Stimulated activated CD8-positive, alpha-beta memory T cell treated with anti-CD3 and anti-CD28 coated beads, Interleukin-7, amount 100 ng/mL, for 48 hours (primary cell): ENCODE data around the gene CYP26B1.

ENCODE experiments used
- DNase-seq, 2 donors: peaks; one replicate each; pipeline ENCODE4 v3.0.0-alpha.2; 2020; ENCODE audit warnings: low read depth in 1 of 2; ENCODE audit errors: extremely low read depth in 1 of 2

The CYP26B1 gene, protein sequence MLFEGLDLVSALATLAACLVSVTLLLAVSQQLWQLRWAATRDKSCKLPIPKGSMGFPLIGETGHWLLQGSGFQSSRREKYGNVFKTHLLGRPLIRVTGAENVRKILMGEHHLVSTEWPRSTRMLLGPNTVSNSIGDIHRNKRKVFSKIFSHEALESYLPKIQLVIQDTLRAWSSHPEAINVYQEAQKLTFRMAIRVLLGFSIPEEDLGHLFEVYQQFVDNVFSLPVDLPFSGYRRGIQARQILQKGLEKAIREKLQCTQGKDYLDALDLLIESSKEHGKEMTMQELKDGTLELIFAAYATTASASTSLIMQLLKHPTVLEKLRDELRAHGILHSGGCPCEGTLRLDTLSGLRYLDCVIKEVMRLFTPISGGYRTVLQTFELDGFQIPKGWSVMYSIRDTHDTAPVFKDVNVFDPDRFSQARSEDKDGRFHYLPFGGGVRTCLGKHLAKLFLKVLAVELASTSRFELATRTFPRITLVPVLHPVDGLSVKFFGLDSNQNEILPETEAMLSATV

DNA sequence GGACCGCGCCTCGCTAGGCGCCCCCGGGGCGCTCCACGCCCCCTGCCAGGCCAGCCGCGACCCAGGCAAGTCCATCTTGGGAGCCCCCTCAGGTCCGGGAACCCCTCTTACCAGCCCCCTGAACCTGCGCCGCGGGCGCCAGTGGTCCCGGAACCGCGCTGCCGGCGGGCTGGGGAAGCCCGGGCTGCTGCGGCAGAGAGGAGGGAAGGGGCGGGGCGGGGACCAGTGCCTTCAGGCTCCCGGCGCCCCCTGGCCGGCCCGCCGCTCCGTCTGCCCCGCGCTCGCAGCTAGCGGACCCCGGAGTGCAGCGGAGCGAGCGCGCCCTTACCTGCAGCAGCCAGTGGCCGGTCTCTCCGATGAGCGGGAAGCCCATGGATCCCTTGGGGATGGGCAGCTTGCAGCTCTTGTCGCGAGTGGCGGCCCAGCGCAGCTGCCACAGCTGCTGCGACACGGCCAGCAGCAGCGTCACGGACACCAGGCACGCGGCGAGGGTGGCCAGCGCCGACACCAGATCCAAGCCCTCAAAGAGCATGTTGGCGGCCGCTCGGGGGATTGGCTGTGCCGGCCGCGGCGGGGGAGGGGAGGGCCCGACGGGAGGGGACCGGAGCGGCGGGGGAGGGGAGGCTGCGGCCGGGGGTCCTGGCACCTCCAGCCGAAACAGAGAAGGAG is at the start of gene CYP26B1:
Gene CYP26B1 (minus strand): TSS at position 560 of the 669 bp plus-strand sequence. CDS start 28 bp downstream, at position 532.
- no peak for DNase-seq

DNA sequence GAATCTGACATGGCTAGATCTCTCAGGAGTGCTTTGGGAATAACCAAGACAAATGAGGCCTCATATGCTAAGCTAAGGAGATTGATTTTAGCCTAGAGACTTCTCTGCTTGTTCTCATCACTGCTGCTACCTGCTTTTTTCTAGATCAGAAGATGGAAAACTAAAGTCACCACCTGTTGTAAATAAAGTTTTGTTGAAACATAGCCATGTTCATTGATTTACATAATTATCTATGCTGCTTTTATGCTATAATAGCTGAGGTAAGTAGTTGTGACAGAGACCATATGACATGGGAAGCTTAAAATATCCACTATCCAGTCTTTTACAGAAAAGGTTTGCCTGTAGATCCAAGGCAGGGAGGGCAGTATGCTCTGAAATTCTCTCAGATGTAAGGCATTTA is 46.1 kb upstream of the CYP26B1 start:
- DNase-seq, result no peak

DNA sequence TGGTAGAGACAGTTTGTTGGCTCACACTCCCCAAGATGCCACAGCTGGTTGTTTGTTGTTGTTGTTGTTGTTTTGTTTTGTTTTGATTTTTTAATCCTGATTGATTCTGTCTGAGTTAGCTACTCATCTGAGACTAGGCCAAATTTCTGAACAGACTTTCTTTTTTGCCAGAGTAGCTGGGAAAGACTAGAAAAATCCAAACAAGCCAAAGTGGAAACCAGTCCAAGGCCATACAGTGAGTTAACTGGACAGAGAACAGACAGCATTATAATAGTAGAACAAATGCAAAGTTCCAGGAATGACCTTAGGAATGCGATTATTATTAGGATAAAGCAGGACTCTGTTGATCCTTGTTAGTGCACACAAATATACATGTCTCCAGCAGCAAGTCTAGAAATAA is 43.8 kb upstream of the CYP26B1 start:
- no peak for DNase-seq

DNA sequence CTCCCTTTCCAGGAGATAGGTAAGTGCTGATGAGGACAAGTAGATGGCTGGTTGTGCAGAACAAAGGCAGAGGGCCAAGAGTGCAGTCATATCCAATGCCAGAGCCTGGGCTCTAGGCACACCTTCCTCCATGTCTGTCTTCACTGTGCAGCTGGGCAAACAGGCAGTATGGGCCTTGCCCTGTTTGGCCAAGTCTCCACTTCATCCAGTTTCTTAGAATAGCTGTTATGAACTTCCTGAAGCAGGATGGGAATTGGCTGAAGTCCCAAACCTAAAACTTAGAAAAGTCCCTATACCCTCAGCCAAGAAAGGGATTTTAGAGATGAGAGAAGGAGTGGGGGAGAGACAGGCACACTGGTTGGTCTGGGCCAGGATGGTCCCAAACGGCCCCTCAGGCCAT is 37.5 kb upstream of the CYP26B1 start:
- DNase-seq, result no peak

DNA sequence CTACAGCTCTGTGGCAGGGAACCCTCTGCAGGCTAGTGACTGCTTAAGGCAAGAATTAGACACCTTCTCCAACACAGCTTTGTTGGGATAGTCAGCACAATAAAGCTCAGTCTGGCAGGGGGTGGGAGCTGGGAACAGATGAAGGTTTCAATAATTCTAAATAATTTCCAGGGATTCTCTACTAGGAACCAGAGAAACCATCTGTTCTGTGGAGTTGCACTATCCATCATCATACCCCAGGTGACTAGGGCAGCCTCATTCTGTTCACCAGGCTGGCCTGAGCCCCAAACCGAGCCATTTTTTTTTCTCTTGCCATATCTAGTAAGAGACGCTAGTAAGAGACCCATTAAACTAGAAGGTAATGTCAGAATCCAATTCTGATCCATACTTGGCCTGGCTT is 35.8 kb upstream of the CYP26B1 start:
- DNase-seq, result no peak

DNA sequence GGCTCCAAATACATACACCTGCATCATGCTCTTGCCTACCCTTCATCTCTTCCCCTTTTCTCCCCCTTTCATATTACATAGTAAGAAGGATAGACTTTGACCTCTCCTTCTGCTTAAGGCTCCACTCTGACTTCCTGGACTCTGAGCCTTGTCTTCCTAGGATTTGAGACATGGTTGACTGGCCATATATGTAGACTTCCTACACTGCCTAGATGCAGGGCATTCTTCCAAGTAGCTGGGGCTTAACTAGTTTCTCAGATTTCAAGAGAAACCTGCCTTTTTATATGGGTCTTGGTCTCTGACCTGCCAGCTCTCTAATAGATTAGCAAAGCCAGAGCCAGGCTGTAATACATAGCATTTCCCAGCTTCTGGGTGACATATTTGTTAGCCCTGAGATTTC is 35.4 kb upstream of the CYP26B1 start:
- DNase-seq, result no peak

DNA sequence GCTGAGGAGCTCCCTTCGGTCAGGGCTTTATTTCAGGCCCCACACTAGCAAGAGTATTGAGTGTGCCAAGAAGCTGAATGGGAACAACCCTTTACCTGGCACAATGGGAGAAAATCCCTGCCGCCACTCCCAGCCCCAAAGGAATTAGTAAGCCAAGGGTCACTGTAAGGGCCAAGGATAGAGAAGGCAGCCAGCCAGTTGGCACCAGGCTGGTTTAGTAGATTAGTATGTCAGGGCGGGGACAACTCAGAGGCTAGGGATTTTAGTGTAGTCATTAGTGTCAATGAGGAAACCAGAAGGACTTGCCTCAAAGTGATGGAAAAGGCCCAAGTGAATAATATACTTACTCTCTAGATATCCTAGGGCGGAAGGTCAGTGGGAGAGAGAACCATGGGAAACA is 34.9 kb upstream of the CYP26B1 start:
- no peak for DNase-seq

DNA sequence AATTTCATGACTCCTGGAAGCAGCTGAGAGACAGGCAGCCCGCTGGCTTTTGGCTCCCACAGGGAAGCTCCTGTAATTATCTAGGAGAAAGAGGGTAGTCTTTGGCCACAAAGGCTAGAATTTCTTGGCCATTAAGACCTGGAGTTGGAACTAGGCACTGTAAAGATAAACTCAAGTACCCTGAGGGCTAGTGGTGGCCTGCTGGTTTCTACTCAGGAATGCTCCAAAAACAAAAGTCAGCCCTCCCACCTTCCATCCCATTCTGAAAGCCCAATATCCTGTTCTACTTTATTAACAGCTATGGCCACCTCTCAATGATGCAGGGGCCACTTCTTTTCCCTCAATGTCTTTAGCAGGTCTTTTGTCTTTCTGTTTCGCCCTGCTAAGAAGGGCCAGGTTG is 34.0 kb upstream of the CYP26B1 start:
- no peak for DNase-seq

DNA sequence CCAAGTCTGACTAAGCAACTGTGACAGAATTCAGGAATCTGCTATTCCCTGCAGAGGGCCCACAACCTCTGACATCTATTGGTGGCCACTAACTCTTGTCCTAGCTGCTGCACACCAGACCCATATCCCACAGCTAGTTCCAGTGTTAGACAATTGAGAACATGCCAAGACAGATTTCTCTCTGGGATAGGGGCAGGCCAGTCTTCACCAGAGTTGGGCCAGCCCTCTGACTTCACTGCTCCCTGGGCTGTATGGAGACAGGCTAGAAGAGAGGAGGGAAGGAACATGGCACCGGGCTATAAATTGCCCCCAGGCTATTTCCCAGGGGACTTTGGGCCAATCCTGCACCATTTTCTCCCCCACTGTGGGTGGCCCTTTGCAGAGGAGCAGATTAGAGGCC is 32.7 kb upstream of the CYP26B1 start:
- no peak for DNase-seq

DNA sequence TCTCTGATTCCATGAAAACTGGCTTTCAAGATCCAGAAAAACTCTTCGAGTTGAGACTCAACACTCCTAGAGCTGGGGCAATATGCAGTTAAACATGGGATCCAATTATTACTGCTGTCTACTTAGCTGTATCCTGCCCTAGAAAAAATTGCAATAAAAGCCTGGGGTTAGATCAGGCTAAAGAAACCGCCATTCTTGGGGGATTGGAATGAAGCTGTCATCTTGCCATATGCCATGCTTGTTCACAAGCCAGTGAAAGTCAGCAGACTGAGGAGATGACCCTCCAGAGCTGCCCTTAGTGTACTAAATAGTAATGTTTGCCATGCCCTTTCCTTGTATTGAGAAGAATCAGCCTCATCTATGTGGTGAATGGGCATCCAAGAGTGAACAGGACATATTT is 30.9 kb upstream of the CYP26B1 start:
- DNase-seq, result no peak

DNA sequence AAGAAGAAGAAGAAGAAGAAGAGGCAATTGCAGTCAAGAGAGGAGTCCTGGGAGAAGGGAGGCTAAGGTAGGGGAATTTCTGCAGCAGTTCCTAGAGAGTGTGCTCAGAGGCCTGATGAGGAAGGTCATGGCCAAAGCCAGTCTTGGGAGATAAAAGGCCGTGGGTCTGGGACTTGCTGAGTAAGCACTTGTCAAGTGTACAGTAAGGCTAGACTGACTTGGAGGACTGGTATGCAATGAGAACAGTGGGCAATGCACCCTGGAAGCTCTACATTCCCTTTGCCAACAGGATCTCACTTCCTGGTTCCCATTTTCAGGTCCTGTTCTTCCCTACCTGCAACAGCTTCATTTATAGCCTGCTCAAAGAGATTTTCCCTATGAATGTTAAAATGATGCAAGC is 28.6 kb upstream of the CYP26B1 start:
- no peak for DNase-seq

DNA sequence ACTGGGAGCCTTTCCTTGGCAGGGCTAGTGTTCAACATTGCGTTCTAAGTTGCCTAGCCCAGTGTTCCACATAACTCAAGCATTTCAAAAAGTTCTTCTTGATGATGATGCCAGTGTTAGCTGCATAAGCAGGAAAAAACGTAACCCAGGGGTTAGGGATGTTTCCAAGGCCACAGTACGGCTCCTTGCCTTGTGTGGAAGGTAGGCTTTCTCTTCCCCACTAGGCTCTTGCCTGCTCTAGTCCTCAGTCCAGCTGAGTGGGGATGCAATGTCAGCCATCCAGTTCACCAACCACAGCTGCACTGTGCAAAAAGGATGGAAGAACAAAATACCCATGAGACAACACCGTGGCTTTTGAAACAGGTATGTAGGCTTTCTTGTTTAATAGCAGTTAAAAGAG is 28.0 kb upstream of the CYP26B1 start:
- DNase-seq, result no peak

DNA sequence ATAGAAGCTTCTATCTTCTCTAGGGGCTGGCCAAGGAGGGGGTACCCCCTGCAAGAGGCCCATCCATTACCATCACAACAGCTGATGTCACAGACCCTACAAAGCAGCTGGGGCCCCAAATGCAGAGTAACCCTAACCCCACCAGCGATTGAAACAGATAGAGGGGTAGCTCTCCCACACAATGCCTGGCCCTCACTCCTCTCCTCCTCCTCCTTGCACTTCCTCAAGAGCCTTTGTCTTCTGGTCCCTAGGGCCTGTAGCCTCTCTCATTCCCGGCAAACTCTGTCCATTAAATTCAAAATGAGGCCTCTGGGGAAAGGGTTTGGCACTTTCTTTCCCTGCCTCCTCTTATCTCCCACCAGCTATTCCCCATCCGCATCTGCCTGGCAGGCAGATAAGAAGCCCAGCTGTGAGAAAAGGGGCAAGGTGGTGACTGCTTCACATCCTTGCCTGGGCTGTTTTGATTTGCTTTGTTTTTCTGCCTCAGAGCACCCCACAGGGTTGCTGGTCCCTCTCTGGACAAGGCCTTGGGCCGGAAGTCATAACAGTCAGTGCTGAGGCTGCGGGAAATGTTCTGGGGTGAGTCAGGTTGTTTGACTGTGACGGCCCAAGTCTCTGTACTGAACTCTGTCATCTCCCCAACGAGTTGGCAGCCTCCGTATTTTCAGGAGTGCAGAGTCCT is 26.1 kb upstream of the CYP26B1 start:
- DNase-seq, result no peak

DNA sequence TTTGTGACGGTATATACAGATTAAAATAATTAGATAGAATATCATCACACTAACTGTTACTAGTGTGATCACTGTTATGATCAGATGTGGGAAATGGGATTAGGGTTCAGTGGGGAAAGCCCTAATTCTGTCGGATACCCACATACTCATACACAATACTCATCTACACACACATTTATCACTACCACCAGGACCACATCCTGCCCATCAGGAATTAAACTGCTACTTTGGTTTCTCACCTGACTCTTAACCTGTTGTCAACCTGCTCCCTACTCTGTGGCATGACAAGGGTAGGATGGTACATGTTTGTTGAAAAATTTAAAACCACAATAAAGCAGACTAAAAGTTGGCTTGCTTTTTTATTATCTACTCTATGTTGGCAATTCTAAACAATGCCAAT is 24.8 kb upstream of the CYP26B1 start:
- no peak for DNase-seq

DNA sequence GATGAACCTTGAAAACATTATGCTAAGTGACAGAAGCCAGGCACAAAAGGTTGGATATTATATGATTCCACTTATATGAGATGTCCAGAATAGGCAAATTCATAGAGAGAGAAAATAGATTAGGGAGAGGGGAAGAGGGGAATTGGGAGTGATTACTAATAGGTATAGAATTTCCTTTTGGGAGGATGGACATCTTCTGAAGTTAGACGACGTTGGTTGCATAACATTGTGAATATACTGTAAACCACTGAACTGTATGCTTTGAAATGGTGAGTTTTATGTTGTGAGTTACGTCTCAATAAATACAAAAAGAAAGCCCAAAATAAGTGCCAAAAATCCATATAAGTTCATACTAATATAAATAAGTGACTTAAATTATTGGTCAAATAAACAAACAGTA is 18.6 kb upstream of the CYP26B1 start:
- no peak for DNase-seq

DNA sequence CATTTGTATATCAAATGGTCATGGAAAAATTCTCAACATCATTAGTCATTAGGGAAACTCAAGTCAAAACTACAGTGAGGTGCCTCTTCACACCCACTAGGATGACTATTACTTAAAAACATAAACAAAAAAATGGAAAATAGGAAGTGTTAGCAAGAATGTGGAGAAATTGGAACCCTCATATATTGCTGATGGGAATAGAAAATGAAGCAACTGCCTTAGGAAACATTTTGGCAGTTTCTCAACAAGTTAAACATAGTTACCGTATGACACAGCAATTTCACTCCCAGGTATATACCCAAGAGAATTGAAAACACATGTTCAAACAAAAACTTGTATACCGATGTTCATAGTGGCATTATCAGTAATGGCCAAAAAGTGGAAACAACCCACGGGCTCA is 18.1 kb upstream of the CYP26B1 start:
- no peak for DNase-seq

DNA sequence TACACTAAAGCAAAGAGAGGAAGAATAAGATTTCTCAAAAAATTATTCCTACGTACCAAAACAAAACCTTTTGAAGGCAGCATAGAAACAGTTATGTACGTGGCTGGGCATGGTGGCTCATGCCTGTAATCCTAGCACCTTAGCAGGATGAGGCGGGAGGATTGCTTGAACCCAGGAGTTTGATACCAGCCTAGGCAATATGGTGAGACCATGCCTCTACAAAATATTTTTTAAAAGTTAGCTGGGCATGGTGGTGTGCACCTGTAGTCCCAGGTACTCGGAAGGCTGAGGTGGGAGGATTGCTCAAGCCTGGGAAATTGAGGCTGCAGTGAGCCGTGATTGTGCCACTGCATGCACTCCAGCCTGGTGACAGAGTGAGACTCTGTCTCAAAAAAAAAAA is 14.9 kb upstream of the CYP26B1 start:
- no peak for DNase-seq

DNA sequence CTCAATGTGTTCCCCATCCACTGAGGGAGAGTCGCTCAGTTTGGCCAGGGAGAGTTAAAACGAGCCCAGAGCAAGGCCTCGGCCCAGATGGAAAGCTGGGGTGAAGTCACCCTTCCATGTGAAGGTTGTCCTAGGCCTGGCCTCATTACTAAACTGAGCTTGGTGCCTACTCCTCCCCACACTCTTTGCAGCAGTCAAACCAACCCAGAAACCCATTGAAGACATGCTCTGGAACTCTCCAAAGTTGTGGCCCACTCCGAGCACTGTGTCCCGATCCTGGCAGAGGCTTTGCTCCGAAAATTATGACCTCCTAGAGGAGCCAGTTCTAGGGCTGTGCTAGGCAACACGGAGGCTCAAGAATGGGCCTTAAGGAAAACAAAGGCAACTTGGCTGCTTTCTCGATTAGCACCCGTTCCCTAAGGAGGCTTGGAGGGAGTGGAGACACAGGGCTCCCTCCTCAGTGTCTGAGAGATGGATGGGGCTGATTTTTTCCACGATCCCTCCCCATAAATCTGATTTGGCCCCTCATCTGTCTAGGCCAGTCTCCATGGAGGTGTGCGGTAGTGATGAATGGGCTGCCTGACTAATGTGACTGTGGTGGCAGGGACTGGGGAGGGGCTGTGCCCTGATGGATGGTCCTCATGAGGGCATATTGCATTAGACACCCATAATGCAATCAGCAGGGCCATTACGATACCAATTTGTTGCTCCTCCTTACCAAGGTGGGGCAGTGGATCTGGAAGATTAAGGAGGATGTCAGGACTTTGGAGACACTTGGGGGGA is 11.7 kb upstream of the CYP26B1 start:
- DNase-seq, result no peak

DNA sequence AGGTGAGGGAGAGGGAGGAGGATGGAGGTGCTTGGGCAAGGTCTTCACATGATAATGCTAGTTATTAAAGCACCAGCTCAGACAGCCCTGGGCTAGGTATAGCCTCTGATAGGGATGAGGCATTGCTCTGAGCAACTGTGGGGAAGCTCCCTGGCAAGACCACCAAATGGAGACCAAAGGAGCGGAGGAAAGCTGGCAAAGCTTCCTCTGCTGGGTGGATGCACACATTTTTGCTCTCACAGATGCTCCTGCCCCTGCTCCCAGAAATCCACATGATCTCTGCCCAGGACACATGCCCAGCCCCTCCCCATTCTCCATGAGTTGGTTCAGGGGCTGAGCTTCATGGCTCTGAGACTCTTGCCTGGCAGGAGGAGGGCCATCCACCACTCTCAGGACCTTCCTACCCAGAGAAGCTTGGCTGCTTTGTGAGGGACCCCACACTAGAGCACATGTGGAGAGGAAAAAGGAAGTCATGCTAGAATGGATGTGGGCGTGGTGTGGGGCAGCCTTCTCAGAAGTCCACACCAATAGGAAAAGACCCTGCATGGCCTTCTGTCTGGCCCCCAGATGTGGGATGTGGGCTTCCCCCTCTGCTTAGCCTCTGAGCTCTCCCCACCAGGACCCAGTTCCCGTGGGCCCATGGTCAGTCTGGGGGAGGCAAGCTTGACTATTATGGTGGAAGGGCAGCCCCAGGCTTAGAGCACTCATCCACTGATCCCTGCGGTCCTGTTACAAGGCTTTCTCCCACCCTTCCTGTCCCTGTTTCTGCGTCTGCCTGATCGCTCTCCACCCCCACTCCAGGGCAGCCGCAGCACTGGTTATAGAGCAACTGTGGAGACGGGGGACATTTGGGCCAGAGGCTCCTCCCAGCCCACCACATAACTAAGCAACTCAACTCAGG is 10.5 kb upstream of the CYP26B1 start:
- no peak for DNase-seq

DNA sequence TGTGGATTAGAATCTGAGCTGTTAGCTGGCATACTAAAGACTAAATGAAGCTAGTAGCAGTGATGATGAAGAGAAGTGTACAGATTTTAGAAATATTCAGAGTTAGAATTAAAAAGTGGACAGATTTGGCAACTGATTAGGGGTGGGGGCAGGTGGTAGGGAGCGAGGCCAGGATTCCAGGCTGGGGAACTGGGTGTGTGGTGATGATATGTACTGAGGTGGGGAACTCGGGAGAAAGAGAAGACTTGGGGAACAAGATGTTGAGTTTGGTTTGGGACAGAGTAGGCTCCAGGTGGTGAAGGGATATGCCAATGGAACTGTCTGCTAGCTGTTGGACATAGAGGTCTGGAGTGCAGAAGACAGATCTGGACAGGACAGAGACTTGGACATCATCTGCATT is 9.2 kb upstream of the CYP26B1 start:
- no peak for DNase-seq
